ENCODE measurements around the gene TUBB8B. TPM values are rescaled to one million over a fixed set of nuclear protein-coding genes. Genes with fewer than 3 reads are reported as not detected.
"Not testable (repeated sequence)": the region's sequence is repeated elsewhere in the genome, so short reads cannot be mapped to it uniquely, and the experiment has no call there.

Gene TUBB8B
- total RNA-seq, 1 experiment from 2014 or later = 0.77 TPM

- H3K27ac ChIP-seq (ENCODE audit: low read depth, low read length, poor library complexity, severe bottlenecking); H3K4me3 ChIP-seq (ENCODE audit: low read depth, low read length, poor library complexity, severe bottlenecking); CTCF ChIA-PET; H3K36me3 ChIP-seq (ENCODE audit: insufficient read depth, low read length, poor library complexity, severe bottlenecking); H3K4me1 ChIP-seq (ENCODE audit: insufficient read depth, low read length, poor library complexity, severe bottlenecking); H3K9me3 ChIP-seq (ENCODE audit: low read depth, low read length, poor library complexity, severe bottlenecking); intact Hi-C loops (cut with micrococcal nuclease; ENCODE audit: unreplicated experiment); H3K27me3 ChIP-seq (replicated peaks; ENCODE audit: insufficient read depth, low read depth, low read length, poor library complexity); BruUV-seq (replicated peaks): not testable (repeated sequence)
- POLR2A ChIA-PET (ENCODE audit: low non-redundant PET) = interaction anchor here (0.6 kb wide), 1 partner anchor 9 kb away, joined by 6 read pairs; no protein-coding TSS in a partner anchor
- DNase-seq (ENCODE audit: low spot score) = peak; percentile 25
These were observed 42.1 kb upstream of the TUBB8B start for GRCh38 chr18:91561-91960.

- DNase-seq (ENCODE audit: low spot score); H3K9me3 ChIP-seq (ENCODE audit: low read depth, low read length, poor library complexity, severe bottlenecking); CTCF ChIA-PET; intact Hi-C loops (cut with micrococcal nuclease; ENCODE audit: unreplicated experiment); H3K4me1 ChIP-seq (ENCODE audit: insufficient read depth, low read length, poor library complexity, severe bottlenecking); POLR2A ChIA-PET (ENCODE audit: low non-redundant PET); BruUV-seq (replicated peaks); H3K27me3 ChIP-seq (replicated peaks; ENCODE audit: insufficient read depth, low read depth, low read length, poor library complexity); H3K4me3 ChIP-seq (ENCODE audit: low read depth, low read length, poor library complexity, severe bottlenecking); H3K36me3 ChIP-seq (ENCODE audit: insufficient read depth, low read length, poor library complexity, severe bottlenecking); H3K27ac ChIP-seq (ENCODE audit: low read depth, low read length, poor library complexity, severe bottlenecking): not testable (repeated sequence)
These were observed 41.2 kb upstream of the TUBB8B start for GRCh38 chr18:90396-91193.

GRCh38 chr18:89124-89523 is 39.7 kb upstream of the TUBB8B start:
- H3K9me3 ChIP-seq (ENCODE audit: low read depth, low read length, poor library complexity, severe bottlenecking); H3K36me3 ChIP-seq (ENCODE audit: insufficient read depth, low read length, poor library complexity, severe bottlenecking); POLR2A ChIA-PET (ENCODE audit: low non-redundant PET); H3K27me3 ChIP-seq (replicated peaks; ENCODE audit: insufficient read depth, low read depth, low read length, poor library complexity); BruUV-seq (replicated peaks); intact Hi-C loops (cut with micrococcal nuclease; ENCODE audit: unreplicated experiment); DNase-seq (ENCODE audit: low spot score); H3K27ac ChIP-seq (ENCODE audit: low read depth, low read length, poor library complexity, severe bottlenecking); CTCF ChIA-PET; H3K4me1 ChIP-seq (ENCODE audit: insufficient read depth, low read length, poor library complexity, severe bottlenecking); H3K4me3 ChIP-seq (ENCODE audit: low read depth, low read length, poor library complexity, severe bottlenecking): not testable (repeated sequence)

GRCh38 chr18:84801-85200 is 35.4 kb upstream of the TUBB8B start:
- DNase-seq (ENCODE audit: low spot score); H3K36me3 ChIP-seq (ENCODE audit: insufficient read depth, low read length, poor library complexity, severe bottlenecking); CTCF ChIA-PET; BruUV-seq (replicated peaks); intact Hi-C loops (cut with micrococcal nuclease; ENCODE audit: unreplicated experiment); H3K27ac ChIP-seq (ENCODE audit: low read depth, low read length, poor library complexity, severe bottlenecking); POLR2A ChIA-PET (ENCODE audit: low non-redundant PET); H3K4me1 ChIP-seq (ENCODE audit: insufficient read depth, low read length, poor library complexity, severe bottlenecking); H3K4me3 ChIP-seq (ENCODE audit: low read depth, low read length, poor library complexity, severe bottlenecking); H3K27me3 ChIP-seq (replicated peaks; ENCODE audit: insufficient read depth, low read depth, low read length, poor library complexity); H3K9me3 ChIP-seq (ENCODE audit: low read depth, low read length, poor library complexity, severe bottlenecking): not testable (repeated sequence)

- H3K4me1 ChIP-seq (ENCODE audit: insufficient read depth, low read length, poor library complexity, severe bottlenecking); H3K27ac ChIP-seq (ENCODE audit: low read depth, low read length, poor library complexity, severe bottlenecking); H3K4me3 ChIP-seq (ENCODE audit: low read depth, low read length, poor library complexity, severe bottlenecking); H3K27me3 ChIP-seq (replicated peaks; ENCODE audit: insufficient read depth, low read depth, low read length, poor library complexity); BruUV-seq (replicated peaks); CTCF ChIA-PET; H3K36me3 ChIP-seq (ENCODE audit: insufficient read depth, low read length, poor library complexity, severe bottlenecking); DNase-seq (ENCODE audit: low spot score); H3K9me3 ChIP-seq (ENCODE audit: low read depth, low read length, poor library complexity, severe bottlenecking); intact Hi-C loops (cut with micrococcal nuclease; ENCODE audit: unreplicated experiment): not testable (repeated sequence)
- POLR2A ChIA-PET (ENCODE audit: low non-redundant PET) = interaction anchor here (0.6 kb wide), 1 partner anchor 9 kb away, joined by 6 read pairs; no protein-coding TSS in a partner anchor
These were observed 33.3 kb upstream of the TUBB8B start for GRCh38 chr18:82626-83209.

- H3K36me3 ChIP-seq (ENCODE audit: insufficient read depth, low read length, poor library complexity, severe bottlenecking); H3K27ac ChIP-seq (ENCODE audit: low read depth, low read length, poor library complexity, severe bottlenecking); CTCF ChIA-PET; DNase-seq (ENCODE audit: low spot score); H3K27me3 ChIP-seq (replicated peaks; ENCODE audit: insufficient read depth, low read depth, low read length, poor library complexity); H3K9me3 ChIP-seq (ENCODE audit: low read depth, low read length, poor library complexity, severe bottlenecking); POLR2A ChIA-PET (ENCODE audit: low non-redundant PET); H3K4me3 ChIP-seq (ENCODE audit: low read depth, low read length, poor library complexity, severe bottlenecking); intact Hi-C loops (cut with micrococcal nuclease; ENCODE audit: unreplicated experiment); H3K4me1 ChIP-seq (ENCODE audit: insufficient read depth, low read length, poor library complexity, severe bottlenecking); BruUV-seq (replicated peaks): not testable (repeated sequence)
These were observed 31.5 kb upstream of the TUBB8B start for GRCh38 chr18:80881-81280.

GRCh38 chr18:80202-80601 is 30.8 kb upstream of the TUBB8B start:
- H3K4me1 ChIP-seq (ENCODE audit: insufficient read depth, low read length, poor library complexity, severe bottlenecking); H3K9me3 ChIP-seq (ENCODE audit: low read depth, low read length, poor library complexity, severe bottlenecking); CTCF ChIA-PET; intact Hi-C loops (cut with micrococcal nuclease; ENCODE audit: unreplicated experiment); H3K27ac ChIP-seq (ENCODE audit: low read depth, low read length, poor library complexity, severe bottlenecking); H3K36me3 ChIP-seq (ENCODE audit: insufficient read depth, low read length, poor library complexity, severe bottlenecking); POLR2A ChIA-PET (ENCODE audit: low non-redundant PET); H3K27me3 ChIP-seq (replicated peaks; ENCODE audit: insufficient read depth, low read depth, low read length, poor library complexity); H3K4me3 ChIP-seq (ENCODE audit: low read depth, low read length, poor library complexity, severe bottlenecking); DNase-seq (ENCODE audit: low spot score); BruUV-seq (replicated peaks): not testable (repeated sequence)
